ENCODE measurements around the gene NUAK1. TPM values are rescaled to one million over a fixed set of nuclear protein-coding genes. Genes with fewer than 3 reads are reported as not detected.

NUAK1 gene
- total and polyA plus RNA-seq, 2 experiments from 2014 or later = 13.4 to 29.6 TPM

GRCh38 chr12:106035421-106035820 lies 103.3 kb downstream of the NUAK1 start:
- no peaks in the 10 kb centered on the region for H3K9me3 ChIP-seq (ENCODE audit: low read depth)
- TF ChIP-seq EZH2 (IDR thresholded peaks at IDR 0.05; ENCODE audit: insufficient read depth, poor library complexity, severe bottlenecking) (no peak), EZH2phosphoT487 (IDR thresholded peaks at IDR 0.05; ENCODE audit: insufficient read depth, low read depth) (no peak)
- no peak overlapping the region for H3K9ac ChIP-seq
- H4K20me1 ChIP-seq (ENCODE audit: insufficient read depth) = no peaks in the 10 kb centered on the region
- no peak overlapping the region for H3K4me3 ChIP-seq
- no peak overlapping the region for H3K27ac ChIP-seq
- H3K4me2 ChIP-seq (ENCODE audit: unreplicated experiment) = no peak overlapping the region
- no peaks in the 10 kb centered on the region for H3K9me2 ChIP-seq (ENCODE audit: insufficient read depth)
- H2AFZ ChIP-seq = no peak overlapping the region
- H3K4me1 ChIP-seq (ENCODE audit: insufficient read depth) = peaks cover 26% of the 10 kb centered on the region
- H3F3A ChIP-seq (ENCODE audit: insufficient read depth) = peaks cover 11% of the 10 kb centered on the region
- no peaks in the 10 kb centered on the region for H3K79me2 ChIP-seq (ENCODE audit: insufficient read depth)
- DNase-seq = no peak
- no peaks in the 10 kb centered on the region for H3K36me3 ChIP-seq (ENCODE audit: low read depth)
- WGBS, 2 experiments (ENCODE audit: low coverage in 1 of 2, low lambda C conversion rate in 2 of 2, missing lambda C conversion rate in 2 of 2) = 83 to 84% methylated on average over 5 of the region's 5 CpGs
- no peaks in the 10 kb centered on the region for H3K27me3 ChIP-seq (replicated peaks; ENCODE audit: insufficient read depth)
- in situ Hi-C loops (cut with MboI) = no loop called here

- H4K20me1 ChIP-seq (ENCODE audit: insufficient read depth) = no peaks in the 10 kb centered on the region
- no peak overlapping the region for H3K4me2 ChIP-seq (ENCODE audit: unreplicated experiment)
- H3K27me3 ChIP-seq (replicated peaks; ENCODE audit: insufficient read depth) = no peaks in the 10 kb centered on the region
- no peaks in the 10 kb centered on the region for H3K9me2 ChIP-seq (ENCODE audit: insufficient read depth)
- in situ Hi-C loops (cut with MboI) = no loop called here
- H3K79me2 ChIP-seq (ENCODE audit: insufficient read depth) = no peaks in the 10 kb centered on the region
- TF ChIP-seq EZH2phosphoT487 (IDR thresholded peaks at IDR 0.05; ENCODE audit: insufficient read depth, low read depth) (no peak), EZH2 (IDR thresholded peaks at IDR 0.05; ENCODE audit: insufficient read depth, poor library complexity, severe bottlenecking) (no peak)
- no peak overlapping the region for H2AFZ ChIP-seq
- H3K4me3 ChIP-seq = no peak overlapping the region
- no peaks in the 10 kb centered on the region for H3K36me3 ChIP-seq (ENCODE audit: low read depth)
- H3K9me3 ChIP-seq (ENCODE audit: low read depth) = no peaks in the 10 kb centered on the region
- H3F3A ChIP-seq (ENCODE audit: insufficient read depth) = peaks cover 22% of the 10 kb centered on the region
- DNase-seq = no peak
- H3K27ac ChIP-seq = no peak overlapping the region
- 86 to 89% methylated on average over 4 of the region's 4 CpGs for WGBS, 2 experiments (ENCODE audit: low coverage in 1 of 2, low lambda C conversion rate in 2 of 2, missing lambda C conversion rate in 2 of 2)
- H3K4me1 ChIP-seq (ENCODE audit: insufficient read depth) = peaks cover 37% of the 10 kb centered on the region
- H3K9ac ChIP-seq = no peak overlapping the region
These were observed 104.4 kb downstream of the NUAK1 start for GRCh38 chr12:106034316-106034715.

GRCh38 chr12:106033161-106033675 lies 105.5 kb downstream of the NUAK1 start:
- Histone ChIP-seq H3K9me3 (ENCODE audit: low read depth) (no peaks in the 10 kb centered on the region), H3K4me2 (ENCODE audit: unreplicated experiment) (no peak overlapping the region), H2AFZ (no peak overlapping the region; the same call in 1 of the 2 replicates), H3K9ac (no peak overlapping the region), H3K4me1 (ENCODE audit: insufficient read depth) (peaks cover 39% of the 10 kb centered on the region), H3K4me3 (no peak overlapping the region), H3K27me3 (replicated peaks; ENCODE audit: insufficient read depth) (no peaks in the 10 kb centered on the region), H3K79me2 (ENCODE audit: insufficient read depth) (no peaks in the 10 kb centered on the region), H3K27ac (no peak overlapping the region), H3F3A (ENCODE audit: insufficient read depth) (peaks cover 24% of the 10 kb centered on the region), H3K36me3 (ENCODE audit: low read depth) (no peaks in the 10 kb centered on the region), H3K9me2 (ENCODE audit: insufficient read depth) (no peaks in the 10 kb centered on the region), H4K20me1 (ENCODE audit: insufficient read depth) (no peaks in the 10 kb centered on the region)
- WGBS, 2 experiments (ENCODE audit: low coverage in 1 of 2, low lambda C conversion rate in 2 of 2, missing lambda C conversion rate in 2 of 2) = 79 to 83% methylated on average over 4 of the region's 4 CpGs
- in situ Hi-C loops (cut with MboI) = no loop called here
- DNase-seq = no peak
- no peak for TF ChIP-seq EZH2 (IDR thresholded peaks at IDR 0.05; ENCODE audit: insufficient read depth, poor library complexity, severe bottlenecking)
- no peak for TF ChIP-seq EZH2phosphoT487 (IDR thresholded peaks at IDR 0.05; ENCODE audit: insufficient read depth, low read depth)

- no peaks in the 10 kb centered on the region for H4K20me1 ChIP-seq (ENCODE audit: insufficient read depth)
- no peak overlapping the region; the same call in 1 of the 2 replicates for H2AFZ ChIP-seq
- H3K4me2 ChIP-seq (ENCODE audit: unreplicated experiment) = no peak overlapping the region
- no peak overlapping the region for H3K4me3 ChIP-seq
- no peaks in the 10 kb centered on the region for H3K9me2 ChIP-seq (ENCODE audit: insufficient read depth)
- TF ChIP-seq EZH2 (IDR thresholded peaks at IDR 0.05; ENCODE audit: insufficient read depth, poor library complexity, severe bottlenecking) = no peak
- TF ChIP-seq EZH2phosphoT487 (IDR thresholded peaks at IDR 0.05; ENCODE audit: insufficient read depth, low read depth) = no peak
- no peak overlapping the region for H3K27ac ChIP-seq
- H3K9ac ChIP-seq = no peak overlapping the region
- no peaks in the 10 kb centered on the region for H3K9me3 ChIP-seq (ENCODE audit: low read depth)
- H3K36me3 ChIP-seq (ENCODE audit: low read depth) = no peaks in the 10 kb centered on the region
- no peak for DNase-seq
- in situ Hi-C loops (cut with MboI) = no loop called here
- H3K27me3 ChIP-seq (replicated peaks; ENCODE audit: insufficient read depth) = no peaks in the 10 kb centered on the region
- no peaks in the 10 kb centered on the region for H3K79me2 ChIP-seq (ENCODE audit: insufficient read depth)
- peaks cover 24% of the 10 kb centered on the region for H3F3A ChIP-seq (ENCODE audit: insufficient read depth)
- H3K4me1 ChIP-seq (ENCODE audit: insufficient read depth) = peaks cover 39% of the 10 kb centered on the region
These were observed 106.2 kb downstream of the NUAK1 start for GRCh38 chr12:106032623-106032925.

Measured in GM23248 (cell line).